Naive thymus-derived CD8-positive, alpha-beta T cell (primary cell): ENCODE results near the gene GGPS1. TPM values are rescaled to one million over a fixed set of nuclear protein-coding genes. Genes with fewer than 3 reads are reported as not detected.

Experiments used
- ATAC-seq, 2 donors: fragments of 150-1000 bp; cut with Tn5 transposase in 1 of 2; sonication (Bioruptor Pico), chemical (Tn5 transposase) in 1 of 2; 1 replicate in 1 of 2; 2 replicates in 1 of 2; pipeline ENCODE4 v1.10.0; 2021; ENCODE audit warnings: mild to moderate bottlenecking in 2 of 2, moderate library complexity in 2 of 2
- POLR2A ChIA-PET: fragments of 350-600 bp; sonication (Branson Sonifier 250); formaldehyde crosslinking; loops from one replicate; lab custom pipeline; 2021; ENCODE audit warnings: antibody characterized with exemption; lab: Charles Lee
- DNase-seq, 10 donors: peaks; one replicate each; pipeline versions ENCODE4 v3.0.0 to v3.0.0-alpha.2; 2020 to 2022
- H3K27ac Mint-ChIP-seq, 10 donors: one replicate each; pipeline ENCODE4 v1.8.0; 2020 to 2022; ENCODE audit warnings: mild to moderate bottlenecking in 10 of 10, mixed read lengths in 10 of 10, moderate library complexity in 4 of 10, inconsistent platforms in 1 of 10
- H3K27me3 Mint-ChIP-seq, 5 donors: one replicate each; pipeline ENCODE4 v1.8.0; 2021 to 2022; ENCODE audit warnings: mixed read lengths in 5 of 5
- H3K36me3 Mint-ChIP-seq, 3 donors: one replicate each; pipeline ENCODE4 v1.8.0; 2020 to 2022; ENCODE audit warnings: mixed read lengths in 3 of 3, mild to moderate bottlenecking in 2 of 3, inconsistent platforms in 1 of 3
- H3K4me1 Mint-ChIP-seq, 4 donors: one replicate each; pipeline ENCODE4 v1.8.0; 2021 to 2022; ENCODE audit warnings: mixed read lengths in 4 of 4
- H3K4me3 Mint-ChIP-seq, 10 donors: one replicate each; pipeline ENCODE4 v1.8.0; 2020 to 2022; ENCODE audit warnings: mild to moderate bottlenecking in 10 of 10, mixed read lengths in 10 of 10, moderate library complexity in 6 of 10, inconsistent platforms in 1 of 10
- H3K9me3 Mint-ChIP-seq, 9 donors: one replicate each; pipeline ENCODE4 v1.8.0; 2020 to 2022; ENCODE audit warnings: mixed read lengths in 9 of 9, mild to moderate bottlenecking in 3 of 9, inconsistent platforms in 1 of 9, moderate library complexity in 1 of 9
- polyA plus RNA-seq, 3 donors: library from polyadenylated mRNA; unstranded; fragments of 300-500 nt; fragmentation: Illumina TruSeq; gene quantifications; one replicate each; pipeline ENCODE4 v1.2.3, GENCODE V29; 2021
- total RNA-seq, 8 experiments: library from RNA in 2 of 8; stranded (reverse) in 2 of 8; gene quantifications; one replicate each; pipeline ENCODE4 v1.2.3 and lab custom pipeline; 2021 to 2026

The GGPS1 gene
- total and polyA plus RNA-seq, 5 experiments from 2014 or later = 43.7 to 69.4 (median 55.3) TPM

DNA sequence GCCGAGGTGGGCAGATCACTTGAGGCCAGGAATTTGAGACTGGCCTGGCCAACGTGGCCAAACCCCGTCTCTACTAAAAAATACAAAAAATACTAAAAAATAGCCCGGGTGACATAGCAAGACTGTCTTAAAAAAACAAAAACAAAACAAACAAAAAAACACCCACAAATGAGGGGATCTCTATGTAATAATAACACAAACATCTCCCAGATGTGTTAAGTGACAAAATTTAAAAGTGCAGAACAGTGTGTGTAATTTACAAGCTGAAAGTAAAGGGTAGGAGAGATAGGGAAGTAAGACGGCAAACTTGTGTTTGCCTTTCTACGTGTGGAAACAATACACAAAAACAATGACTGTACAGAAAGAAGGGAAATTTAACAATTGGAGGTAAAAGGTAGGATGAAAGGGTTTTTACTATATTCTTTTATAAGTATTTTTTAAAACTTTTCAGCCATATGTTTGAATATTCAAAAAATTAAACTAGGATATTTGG lies 36.7 kb upstream of the GGPS1 start:
- H3K4me1 Mint-ChIP-seq = peaks cover 21 to 84% (median 70%) of the 10 kb centered on the region in 4 donors
- no peak for ATAC-seq
- no peak for DNase-seq
- H3K9me3 Mint-ChIP-seq = peaks cover 0 to 6% (median 0%) of the 10 kb centered on the region in 9 donors
- POLR2A ChIA-PET = no interaction called here
- H3K4me3 Mint-ChIP-seq = peak overlapping the region in 5 of 10 donors; percentile 4 to 40 (median 11)
- no peaks in the 10 kb centered on the region for H3K27me3 Mint-ChIP-seq
- peak overlapping the region in 7 of 10 donors; percentile 0 to 51 (median 18) for H3K27ac Mint-ChIP-seq
- H3K36me3 Mint-ChIP-seq = peaks cover 0 to 9% (median 0%) of the 10 kb centered on the region in 3 donors

DNA sequence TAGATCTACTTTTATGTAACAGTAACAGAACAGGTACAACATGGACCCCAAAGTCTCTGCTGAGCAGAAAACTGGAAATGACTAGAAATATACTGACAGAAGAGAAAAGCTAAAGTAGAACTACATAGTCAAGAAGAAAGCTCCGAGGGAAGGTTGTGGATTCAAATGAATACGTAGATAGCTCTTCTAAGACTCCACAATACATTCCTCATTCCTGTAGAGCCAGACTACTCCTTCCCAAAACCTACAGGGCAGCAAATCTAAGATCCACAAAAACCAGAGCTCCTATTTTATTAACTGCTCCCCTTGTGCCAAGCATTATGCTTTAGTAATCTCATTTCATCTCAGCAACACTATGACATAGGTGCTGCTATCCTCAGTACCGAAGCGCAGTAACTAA lies 35.6 kb upstream of the GGPS1 start:
- peak overlapping the region in 4 of 10 donors; percentile 13 to 23 (median 17) for H3K4me3 Mint-ChIP-seq
- DNase-seq = no peak
- no peak for ATAC-seq
- POLR2A ChIA-PET = interaction anchor here (0.7 to 1.1 kb wide), 3 partner anchors 17 to 79 kb away, joined by 3 to 4 read pairs (median 3); partner anchors contain the start of genes ARID4B and GGPS1
- no peaks in the 10 kb centered on the region for H3K27me3 Mint-ChIP-seq
- peak overlapping the region in 8 of 10 donors; percentile 12 to 80 (median 42) for H3K27ac Mint-ChIP-seq
- H3K4me1 Mint-ChIP-seq = peaks cover 23 to 84% (median 68%) of the 10 kb centered on the region in 4 donors
- peaks cover 0 to 6% (median 0%) of the 10 kb centered on the region in 9 donors for H3K9me3 Mint-ChIP-seq
- peaks cover 0 to 9% (median 0%) of the 10 kb centered on the region in 3 donors for H3K36me3 Mint-ChIP-seq

DNA sequence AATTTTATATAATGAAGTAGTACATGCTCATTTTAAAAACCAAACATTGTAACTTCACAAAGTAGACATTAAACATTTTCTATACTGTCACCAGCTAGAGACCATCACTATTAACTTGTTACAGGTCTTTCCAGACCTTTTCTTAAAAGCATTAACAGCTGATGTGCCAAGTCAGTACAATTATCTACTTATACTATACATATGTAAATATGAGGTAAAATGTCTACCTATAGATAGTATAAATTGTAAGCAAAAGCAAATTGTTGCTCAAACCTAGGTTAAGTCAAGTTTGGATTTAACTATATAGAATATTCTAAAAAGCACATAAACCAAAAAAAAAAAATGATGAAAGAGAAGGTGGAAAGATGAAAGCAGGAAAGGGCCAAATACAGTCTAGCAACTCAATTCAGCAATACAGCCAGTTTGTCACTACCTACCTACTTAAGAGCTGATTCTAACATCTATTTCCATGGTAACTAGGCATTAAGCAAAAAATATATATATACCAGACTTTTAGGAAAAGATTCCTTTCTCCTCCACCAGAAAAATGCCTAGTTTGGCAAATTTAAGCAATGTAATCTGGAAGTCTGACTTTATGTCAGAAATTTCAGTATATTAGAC lies 34.9 kb upstream of the GGPS1 start:
- peak overlapping the region in 4 of 10 donors; percentile 21 to 53 (median 25) for H3K4me3 Mint-ChIP-seq
- H3K27me3 Mint-ChIP-seq = no peaks in the 10 kb centered on the region
- peak; percentile 15 to 26 for ATAC-seq

DNA sequence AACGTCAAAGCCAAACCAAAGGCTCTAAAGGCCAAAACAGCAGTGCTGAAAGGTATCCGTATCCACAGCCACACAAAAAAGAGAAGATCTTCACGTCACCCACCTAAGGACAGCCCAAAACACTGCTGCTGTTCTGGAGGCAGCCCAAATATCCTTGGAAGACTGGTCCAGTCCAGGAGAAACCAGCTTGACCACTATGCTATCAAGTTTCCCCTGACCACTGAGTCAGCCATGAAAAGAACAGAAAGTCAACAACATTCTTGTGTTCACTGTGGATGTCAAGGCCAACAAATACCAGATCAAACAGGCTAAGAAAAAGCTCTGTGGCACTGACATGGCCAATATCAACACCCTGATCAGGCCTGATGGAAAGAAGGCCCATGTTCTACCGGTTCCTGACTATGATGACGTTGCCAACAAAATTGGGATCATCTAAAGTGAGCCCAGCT lies 32.4 kb upstream of the GGPS1 start:
- H3K4me1 Mint-ChIP-seq = peaks cover 24 to 76% (median 64%) of the 10 kb centered on the region in 4 donors
- H3K4me3 Mint-ChIP-seq = peak overlapping the region in 7 of 10 donors; percentile 2 to 72 (median 38)
- POLR2A ChIA-PET = no interaction called here
- peaks cover 0 to 2% (median 0%) of the 10 kb centered on the region in 3 donors for H3K36me3 Mint-ChIP-seq
- H3K9me3 Mint-ChIP-seq = peaks cover 0 to 6% (median 0%) of the 10 kb centered on the region in 9 donors
- no peaks in the 10 kb centered on the region for H3K27me3 Mint-ChIP-seq
- DNase-seq (no peak), ATAC-seq (no peak)
- peak overlapping the region in 9 of 10 donors; percentile 27 to 84 (median 74) for H3K27ac Mint-ChIP-seq

More for the DNA sequence above, 34.9 kb upstream of the GGPS1 start:
- Mint-ChIP-seq H3K36me3 (peaks cover 0 to 9% (median 0%) of the 10 kb centered on the region in 3 donors), H3K9me3 (peaks cover 0 to 6% (median 0%) of the 10 kb centered on the region in 9 donors), H3K4me1 (peaks cover 22 to 81% (median 66%) of the 10 kb centered on the region in 4 donors), H3K27ac (peak overlapping the region in 8 of 10 donors; percentile 1 to 75 (median 56))
- no peak for DNase-seq
- POLR2A ChIA-PET = interaction anchor here (0.8 to 1.1 kb wide), 2 partner anchors 35 to 78 kb away, joined by 3 to 4 read pairs; partner anchors contain the start of genes ARID4B and GGPS1

DNA sequence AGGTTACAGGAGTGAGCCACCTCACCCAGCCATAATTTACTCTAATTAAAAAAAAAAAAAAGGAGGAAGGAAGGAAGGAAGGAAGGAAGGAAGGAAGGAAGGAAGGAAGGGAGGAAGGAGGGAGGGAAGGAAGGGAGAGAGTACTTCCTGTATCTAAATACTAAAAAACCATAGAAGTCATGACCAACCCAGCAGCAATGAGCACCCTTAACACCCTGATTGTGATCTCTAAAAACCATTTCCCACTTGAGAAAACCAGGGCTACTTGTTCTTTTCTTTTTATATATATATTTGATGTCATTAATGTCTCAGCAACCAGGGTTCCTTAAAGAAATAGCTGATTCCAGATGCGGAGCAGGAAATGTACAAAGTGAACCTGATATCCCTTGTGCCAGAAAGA lies 31.6 kb upstream of the GGPS1 start:
- H3K27me3 Mint-ChIP-seq = no peaks in the 10 kb centered on the region
- H3K27ac Mint-ChIP-seq = peak overlapping the region; percentile 61 to 98 (median 80)
- no peak for DNase-seq
- peak overlapping the region in 8 of 10 donors; percentile 22 to 83 (median 46) for H3K4me3 Mint-ChIP-seq
- H3K36me3 Mint-ChIP-seq = peaks cover 0 to 2% (median 0%) of the 10 kb centered on the region in 3 donors
- H3K4me1 Mint-ChIP-seq = peaks cover 24 to 80% (median 67%) of the 10 kb centered on the region in 4 donors
- POLR2A ChIA-PET = no interaction called here
- H3K9me3 Mint-ChIP-seq = peaks cover 0 to 6% (median 0%) of the 10 kb centered on the region in 9 donors
- ATAC-seq = no peak

DNA sequence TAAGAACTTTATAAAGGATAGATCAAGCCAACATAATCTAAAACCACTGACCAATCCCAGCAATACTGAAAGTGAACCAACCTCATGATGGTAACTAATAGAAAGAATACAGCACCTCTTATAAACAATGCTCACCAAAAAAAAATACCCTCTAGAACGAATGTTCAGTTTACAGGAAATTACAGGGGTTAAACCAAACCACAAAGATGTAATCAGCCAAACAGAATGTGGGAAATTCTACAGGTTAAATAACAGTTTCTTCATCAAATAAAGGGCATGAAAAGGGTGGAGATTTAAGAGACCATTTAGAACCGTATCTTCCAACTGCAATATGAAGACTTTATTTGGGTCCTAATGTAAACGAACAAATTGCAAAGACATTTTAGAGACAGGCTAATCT lies 30.8 kb upstream of the GGPS1 start:
- Mint-ChIP-seq H3K4me3 (peak overlapping the region; percentile 2 to 85 (median 69)), H3K36me3 (peaks cover 0 to 2% (median 0%) of the 10 kb centered on the region in 3 donors), H3K4me1 (peaks cover 25 to 80% (median 68%) of the 10 kb centered on the region in 4 donors), H3K9me3 (peaks cover 0 to 6% (median 0%) of the 10 kb centered on the region in 9 donors), H3K27ac (peak overlapping the region; percentile 61 to 98 (median 85)), H3K27me3 (no peaks in the 10 kb centered on the region)
- POLR2A ChIA-PET = no interaction called here
- ATAC-seq = peak; percentile 73 to 88
- DNase-seq = peak in 4 of 10 donors; percentile 19 to 82 (median 72)

DNA sequence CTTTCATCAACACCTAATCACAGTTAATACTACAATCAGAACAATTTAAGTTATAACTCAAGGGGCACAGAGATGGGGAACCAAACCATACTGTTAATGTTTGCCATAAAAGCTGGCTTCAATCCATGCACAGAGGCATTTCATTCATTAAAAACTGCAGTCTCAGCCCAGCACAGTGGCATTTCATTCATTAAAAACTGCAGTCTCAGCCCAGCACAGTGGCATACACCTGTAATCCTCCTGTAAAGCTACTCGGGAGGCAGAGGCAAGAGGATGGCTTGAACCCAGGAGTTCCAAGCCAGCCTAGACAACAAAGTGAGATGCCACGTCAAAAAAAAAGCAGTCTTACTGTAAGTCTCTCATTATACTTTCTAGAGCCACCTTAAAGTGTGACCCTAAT lies 29.6 kb upstream of the GGPS1 start:
- peaks cover 0 to 5% (median 0%) of the 10 kb centered on the region in 3 donors for H3K36me3 Mint-ChIP-seq
- peak in 1 of 2 donors; percentile 26 for ATAC-seq

DNA sequence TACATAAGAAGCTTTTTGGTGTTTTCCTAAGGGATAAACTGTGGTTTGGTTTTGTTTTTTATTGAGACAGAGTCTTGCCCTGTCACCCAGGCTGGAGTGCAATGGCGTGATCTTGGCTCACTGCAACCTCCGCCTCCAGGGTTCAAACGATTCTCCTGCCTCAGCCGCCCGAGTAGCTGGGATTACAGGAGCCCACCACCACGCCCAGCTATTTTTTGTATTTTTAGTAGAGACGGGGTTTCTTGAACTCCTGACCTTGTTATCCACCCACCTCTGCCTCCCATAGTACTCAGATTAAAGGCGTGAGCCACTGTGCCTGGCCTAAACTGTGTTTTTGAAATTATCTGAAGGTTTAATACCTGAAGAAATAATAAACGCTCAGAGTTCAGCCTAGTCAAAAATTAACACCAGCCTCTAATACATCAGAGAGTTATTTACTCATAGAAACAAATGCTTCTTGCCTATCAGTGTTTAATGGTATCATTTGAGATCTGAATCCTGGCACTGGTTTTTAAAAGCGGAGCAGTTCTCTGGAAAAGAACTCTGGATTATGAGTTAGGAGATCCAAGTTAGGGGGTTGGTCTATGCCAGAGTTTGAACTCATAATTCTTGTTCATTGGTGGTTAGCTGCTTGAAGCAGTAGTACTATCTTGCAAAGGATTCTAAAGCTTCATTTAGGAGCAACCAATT lies 29.1 kb upstream of the GGPS1 start:
- Mint-ChIP-seq H3K27me3 (no peaks in the 10 kb centered on the region), H3K9me3 (peaks cover 0 to 6% (median 0%) of the 10 kb centered on the region in 9 donors), H3K4me3 (peak overlapping the region in 9 of 10 donors; percentile 23 to 76 (median 61)), H3K36me3 (peaks cover 0 to 5% (median 0%) of the 10 kb centered on the region in 3 donors), H3K27ac (peak overlapping the region; percentile 74 to 92 (median 86)), H3K4me1 (peaks cover 25 to 82% (median 71%) of the 10 kb centered on the region in 4 donors)
- POLR2A ChIA-PET = interaction anchor here (0.6 to 1.3 kb wide), 3 partner anchors 11 to 135 kb away, joined by 3 read pairs; no protein-coding TSS in a partner anchor
- DNase-seq (no peak), ATAC-seq (no peak)

More for the DNA sequence above, 29.6 kb upstream of the GGPS1 start:
- H3K4me1 Mint-ChIP-seq = peaks cover 24 to 80% (median 68%) of the 10 kb centered on the region in 4 donors
- peak overlapping the region in 9 of 10 donors; percentile 3 to 67 (median 60) for H3K4me3 Mint-ChIP-seq
- H3K9me3 Mint-ChIP-seq = peaks cover 0 to 6% (median 0%) of the 10 kb centered on the region in 9 donors
- H3K27ac Mint-ChIP-seq = peak overlapping the region; percentile 43 to 91 (median 85)
- DNase-seq = no peak
- no peaks in the 10 kb centered on the region for H3K27me3 Mint-ChIP-seq
- POLR2A ChIA-PET = interaction anchor here (0.6 to 1.3 kb wide), 3 partner anchors 10 to 134 kb away, joined by 3 read pairs; no protein-coding TSS in a partner anchor

DNA sequence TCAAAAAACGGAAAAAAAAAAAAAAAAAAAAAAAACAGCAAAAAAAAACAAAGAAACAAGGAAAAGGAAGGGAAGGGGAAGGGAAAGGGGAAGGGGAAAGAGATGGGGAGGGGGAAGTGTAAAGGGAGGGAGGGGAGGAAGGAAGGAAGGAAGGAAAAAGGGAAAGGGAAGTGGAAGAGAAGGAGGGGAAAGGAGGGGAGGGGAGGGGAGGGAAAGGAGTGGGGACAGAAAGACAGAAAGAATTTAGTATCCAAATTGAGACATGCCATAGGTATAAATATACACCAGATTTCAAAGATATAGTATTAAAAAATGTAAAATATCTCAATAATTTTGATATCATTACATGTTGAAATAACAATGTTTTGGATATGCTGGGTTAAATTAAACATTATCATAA lies 26.2 kb upstream of the GGPS1 start:
- H3K4me3 Mint-ChIP-seq = peak overlapping the region in 1 of 10 donors; percentile 30
- ATAC-seq = no peak
- peaks cover 36 to 89% (median 80%) of the 10 kb centered on the region in 4 donors for H3K4me1 Mint-ChIP-seq
- H3K36me3 Mint-ChIP-seq = peaks cover 0 to 7% (median 0%) of the 10 kb centered on the region in 3 donors
- POLR2A ChIA-PET = interaction anchor here (0.6 kb wide), 1 partner anchor 132 kb away, joined by 3 read pairs; no protein-coding TSS in a partner anchor
- H3K27ac Mint-ChIP-seq = peak overlapping the region in 5 of 10 donors; percentile 32 to 52 (median 41)
- DNase-seq = no peak
- H3K27me3 Mint-ChIP-seq = no peaks in the 10 kb centered on the region
- H3K9me3 Mint-ChIP-seq = no peaks in the 10 kb centered on the region

DNA sequence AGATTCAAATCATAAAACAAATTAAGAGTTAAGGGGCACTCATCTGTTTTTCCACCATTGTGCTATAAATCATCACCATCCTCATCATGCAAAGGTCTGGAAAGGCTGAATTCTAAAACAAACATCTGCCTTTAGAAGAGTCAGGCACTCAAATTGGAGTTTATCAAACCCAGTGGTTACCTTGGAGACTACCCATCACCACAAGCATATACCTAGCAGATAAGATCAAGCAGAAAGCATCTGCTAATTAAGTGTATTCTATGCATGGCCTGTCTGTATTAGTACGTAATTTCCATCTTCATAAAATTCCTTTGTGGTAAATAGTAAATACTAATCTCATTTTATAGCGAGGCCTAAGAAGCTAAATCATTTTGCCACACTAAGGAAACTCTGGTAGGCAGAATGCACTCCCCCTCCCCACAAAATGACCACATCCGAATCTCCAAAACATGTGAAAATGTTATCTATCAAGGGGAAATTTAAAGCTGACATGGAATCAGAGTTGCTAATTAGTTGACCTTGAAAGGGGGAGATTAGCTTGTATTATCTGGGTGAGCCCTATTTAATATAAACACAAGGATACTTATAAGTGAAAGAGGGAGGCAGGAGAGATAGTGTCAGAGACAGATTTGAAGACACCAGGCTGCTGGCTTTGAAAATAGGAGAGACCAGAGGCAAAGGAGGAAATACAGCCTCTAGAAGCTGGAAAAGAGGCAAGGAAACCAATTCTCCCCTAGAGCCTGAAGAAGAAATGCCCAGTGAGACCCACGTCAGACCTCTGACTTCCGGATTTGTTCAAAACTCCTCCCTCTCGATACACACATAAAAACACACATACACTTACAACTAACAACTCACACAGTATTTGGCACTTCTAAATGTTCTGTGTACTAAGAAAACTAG lies 23.6 kb upstream of the GGPS1 start:
- no peaks in the 10 kb centered on the region for H3K27me3 Mint-ChIP-seq
- H3K9me3 Mint-ChIP-seq = no peaks in the 10 kb centered on the region
- H3K4me1 Mint-ChIP-seq = peaks cover 26 to 72% (median 65%) of the 10 kb centered on the region in 4 donors
- H3K4me3 Mint-ChIP-seq = peak overlapping the region; percentile 16 to 80 (median 64)
- peaks cover 0 to 10% (median 3%) of the 10 kb centered on the region in 3 donors for H3K36me3 Mint-ChIP-seq
- ATAC-seq = peak; percentile 77 to 90
- peak overlapping the region; percentile 75 to 93 (median 88) for H3K27ac Mint-ChIP-seq
- POLR2A ChIA-PET = interaction anchor here (0.6 to 1.4 kb wide), 3 partner anchors 14 to 212 kb away, joined by 3 to 5 read pairs (median 3); no protein-coding TSS in a partner anchor
- peak in 5 of 10 donors; percentile 36 to 54 (median 45) for DNase-seq
